GM10266 (cell line): ENCODE data around the gene LRRFIP1.
"Not testable (repeated sequence)": the region's sequence is repeated elsewhere in the genome, so short reads cannot be mapped to it uniquely, and the experiment has no call there.

Experiments
- DNase-seq: peaks from one replicate; pipeline ENCODE4 v3.0.0; 2012; ENCODE audit errors: extremely low spot score
- CTCF ChIP-seq: IDR thresholded peaks from 2 replicates; pipeline ENCODE4 v1.5.1; 2012; ENCODE audit warnings: mild to moderate bottlenecking, low read depth; ENCODE audit not compliant: control insufficient read depth, insufficient read depth; ENCODE audit errors: missing control alignments

The LRRFIP1 gene

GRCh38 chr2:237604391-237604790, 23.0 kb upstream of the LRRFIP1 start:
- TF ChIP-seq CTCF = no peak
- DNase-seq = no peak

GRCh38 chr2:237604960-237605359, 22.4 kb upstream of the LRRFIP1 start:
- DNase-seq = no peak
- peak; percentile 15 for TF ChIP-seq CTCF

- DNase-seq = not testable (repeated sequence)
Measured at GRCh38 chr2:237606522-237606921, 20.9 kb upstream of the LRRFIP1 start.

- no peak for DNase-seq
- no peak for TF ChIP-seq CTCF
Measured at GRCh38 chr2:237612527-237613357, 14.6 kb upstream of the LRRFIP1 start.

GRCh38 chr2:237613679-237614078, 13.7 kb upstream of the LRRFIP1 start:
- no peak for DNase-seq
- TF ChIP-seq CTCF = no peak

- no peak for DNase-seq
Measured at GRCh38 chr2:237614151-237614720, 13.2 kb upstream of the LRRFIP1 start.

GRCh38 chr2:237615631-237616249, 11.6 kb upstream of the LRRFIP1 start:
- TF ChIP-seq CTCF = no peak
- no peak for DNase-seq

More at GRCh38 chr2:237614151-237614720, 13.2 kb upstream of the LRRFIP1 start:
- no peak for TF ChIP-seq CTCF
